ENCODE data around the gene APBA3.

The APBA3 gene

GRCh38 chr19:3745363-3746045, 16.0 kb downstream of the APBA3 start:
- no peak for DNase-seq

GRCh38 chr19:3743486-3743885, 18.0 kb downstream of the APBA3 start:
- DNase-seq, result no peak

GRCh38 chr19:3740431-3740830, 21.1 kb downstream of the APBA3 start:
- DNase-seq, result no peak

- no peak for DNase-seq
These were observed 22.8 kb downstream of the APBA3 start for GRCh38 chr19:3738477-3739220.

- no peak for DNase-seq
These were observed 23.8 kb downstream of the APBA3 start for GRCh38 chr19:3737487-3738205.

- no peak for DNase-seq
These were observed 25.3 kb downstream of the APBA3 start for GRCh38 chr19:3736106-3736724.

- DNase-seq, result no peak
These were observed 27.2 kb downstream of the APBA3 start for GRCh38 chr19:3734310-3734600.

- DNase-seq, result no peak
These were observed 27.8 kb downstream of the APBA3 start for GRCh38 chr19:3733549-3734309.

- DNase-seq, result no peak
These were observed 29.4 kb downstream of the APBA3 start for GRCh38 chr19:3732108-3732507.

- DNase-seq, result no peak
These were observed 31.0 kb downstream of the APBA3 start for GRCh38 chr19:3730457-3730958.

- no peak for DNase-seq
These were observed 35.7 kb downstream of the APBA3 start for GRCh38 chr19:3725640-3726310.

- DNase-seq, result no peak
These were observed 36.4 kb downstream of the APBA3 start for GRCh38 chr19:3725121-3725520.

- DNase-seq, result no peak
These were observed 37.6 kb downstream of the APBA3 start for GRCh38 chr19:3723883-3724282.

GRCh38 chr19:3723110-3723488, 38.4 kb downstream of the APBA3 start:
- DNase-seq, result no peak

GRCh38 chr19:3722443-3723109, 38.9 kb downstream of the APBA3 start:
- no peak for DNase-seq

GRCh38 chr19:3721887-3722442, 39.5 kb downstream of the APBA3 start:
- no peak for DNase-seq

- DNase-seq, result peak; percentile 63
These were observed 40.2 kb downstream of the APBA3 start for GRCh38 chr19:3721131-3721886.

GRCh38 chr19:3720349-3720917, 41.1 kb downstream of the APBA3 start:
- no peak for DNase-seq

- no peak for DNase-seq
These were observed 41.6 kb downstream of the APBA3 start for GRCh38 chr19:3719868-3720267.

GRCh38 chr19:3716147-3716668, 45.3 kb downstream of the APBA3 start:
- no peak for DNase-seq
